Astrocyte (in vitro differentiated cells and primary cell): ENCODE data around the gene TMEM233.

Source experiments
- EZH2 ChIP-seq: IDR thresholded peaks from 2 replicates; pipeline ENCODE4 v1.6.1; 2012; ENCODE audit warnings: mild to moderate bottlenecking, low read length, inconsistent platforms; ENCODE audit not compliant: insufficient read depth
- TF ChIP-seq, protein P1 (sequence below): IDR thresholded peaks from 2 replicates; pipeline ENCODE4 v1.5.1; 2011; ENCODE audit warnings: low read depth, mild to moderate bottlenecking, inconsistent platforms, low read length, moderate library complexity; ENCODE audit not compliant: insufficient read depth

DNA sequence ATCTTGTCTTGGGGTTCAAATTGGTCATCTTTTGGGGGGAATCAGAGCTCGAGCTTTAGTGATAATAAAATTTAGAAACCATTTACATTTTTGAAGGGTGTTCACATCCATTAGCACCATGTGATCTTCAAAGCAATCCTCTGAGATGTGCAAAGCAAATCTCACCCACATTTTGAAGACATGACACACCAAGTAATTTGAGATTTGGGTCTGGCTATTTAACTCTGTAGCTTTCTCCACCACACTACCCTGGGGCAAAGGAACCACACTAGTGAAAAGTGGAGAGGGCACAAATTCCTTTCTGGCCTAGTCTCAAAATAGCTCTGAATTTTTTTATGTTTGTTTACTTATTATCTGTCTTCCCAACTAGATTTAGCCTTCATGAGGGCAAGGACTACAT is 46.6 kb upstream of the TMEM233 start:
- TF ChIP-seq EZH2 = no peak
- TF ChIP-seq, protein P1, sequence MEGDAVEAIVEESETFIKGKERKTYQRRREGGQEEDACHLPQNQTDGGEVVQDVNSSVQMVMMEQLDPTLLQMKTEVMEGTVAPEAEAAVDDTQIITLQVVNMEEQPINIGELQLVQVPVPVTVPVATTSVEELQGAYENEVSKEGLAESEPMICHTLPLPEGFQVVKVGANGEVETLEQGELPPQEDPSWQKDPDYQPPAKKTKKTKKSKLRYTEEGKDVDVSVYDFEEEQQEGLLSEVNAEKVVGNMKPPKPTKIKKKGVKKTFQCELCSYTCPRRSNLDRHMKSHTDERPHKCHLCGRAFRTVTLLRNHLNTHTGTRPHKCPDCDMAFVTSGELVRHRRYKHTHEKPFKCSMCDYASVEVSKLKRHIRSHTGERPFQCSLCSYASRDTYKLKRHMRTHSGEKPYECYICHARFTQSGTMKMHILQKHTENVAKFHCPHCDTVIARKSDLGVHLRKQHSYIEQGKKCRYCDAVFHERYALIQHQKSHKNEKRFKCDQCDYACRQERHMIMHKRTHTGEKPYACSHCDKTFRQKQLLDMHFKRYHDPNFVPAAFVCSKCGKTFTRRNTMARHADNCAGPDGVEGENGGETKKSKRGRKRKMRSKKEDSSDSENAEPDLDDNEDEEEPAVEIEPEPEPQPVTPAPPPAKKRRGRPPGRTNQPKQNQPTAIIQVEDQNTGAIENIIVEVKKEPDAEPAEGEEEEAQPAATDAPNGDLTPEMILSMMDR = no peak
